PFSK-1 (cell line): ENCODE results near the gene CACNA1C.

ENCODE experiments used
- FOXP2 ChIP-seq: optimal IDR thresholded peaks from 2 replicates; pipeline ENCODE3; 2011; ENCODE audit warnings: borderline replicate concordance, control low read depth, inconsistent platforms; ENCODE audit not compliant: insufficient read depth; ENCODE audit errors: extremely low read length, extremely low read depth
- POLR2AphosphoS5 ChIP-seq: IDR thresholded peaks from 2 replicates; pipeline ENCODE4 v1.6.1; 2012; ENCODE audit warnings: low read depth, mild to moderate bottlenecking, control low read depth, low read length, moderate library complexity
- REST ChIP-seq, 2 experiments: IDR thresholded peaks; 2 replicates each; pipeline versions ENCODE4 v1.6.1 to v1.8.0; 2011 to 2012; ENCODE audit warnings: low read depth in 2 of 2, low read length in 2 of 2, control low read depth in 1 of 2, inconsistent platforms in 1 of 2, mild to moderate bottlenecking in 1 of 2, moderate library complexity in 1 of 2; ENCODE audit not compliant: insufficient read depth in 1 of 2
- SIN3A ChIP-seq: IDR thresholded peaks from 2 replicates; pipeline ENCODE4 v1.6.1; 2012; ENCODE audit warnings: mild to moderate bottlenecking, low read length, moderate library complexity, borderline replicate concordance; ENCODE audit not compliant: insufficient read depth
- TAF1 ChIP-seq: IDR thresholded peaks from 2 replicates; pipeline ENCODE4 v1.6.1; 2012; ENCODE audit warnings: low read length, control low read depth, borderline replicate concordance; ENCODE audit not compliant: insufficient read depth

CACNA1C gene

GRCh38 chr12:2456122-2456812, 403.5 kb downstream of the CACNA1C start:
- TF ChIP-seq POLR2AphosphoS5 (no peak), SIN3A (no peak), REST (IDR thresholded peaks at IDR 0.05; ENCODE audit: insufficient read depth in 1 of 2, low read depth in 2 of 2, low read length in 2 of 2) (no peak), FOXP2 (no peak), TAF1 (no peak)

GRCh38 chr12:2456813-2457186, 404.0 kb downstream of the CACNA1C start:
- TF ChIP-seq TAF1: no peak
- no peak for TF ChIP-seq FOXP2
- no peak for TF ChIP-seq POLR2AphosphoS5

- TF ChIP-seq TAF1: no peak
- TF ChIP-seq POLR2AphosphoS5: no peak
- TF ChIP-seq SIN3A: no peak
- TF ChIP-seq FOXP2: no peak
- TF ChIP-seq REST (IDR thresholded peaks at IDR 0.05; ENCODE audit: insufficient read depth in 1 of 2, low read depth in 2 of 2, low read length in 2 of 2): no peak
Measured at GRCh38 chr12:2457215-2457932, 404.6 kb downstream of the CACNA1C start.

- TF ChIP-seq POLR2AphosphoS5: no peak
- no peak for TF ChIP-seq SIN3A
- TF ChIP-seq REST (IDR thresholded peaks at IDR 0.05; ENCODE audit: insufficient read depth in 1 of 2, low read depth in 2 of 2, low read length in 2 of 2): no peak
- no peak for TF ChIP-seq TAF1
- TF ChIP-seq FOXP2: no peak
Measured at GRCh38 chr12:2457933-2458414, 405.2 kb downstream of the CACNA1C start.

- no peak for TF ChIP-seq TAF1
- TF ChIP-seq FOXP2: no peak
- TF ChIP-seq POLR2AphosphoS5: no peak
- no peak for TF ChIP-seq SIN3A
- TF ChIP-seq REST (IDR thresholded peaks at IDR 0.05; ENCODE audit: insufficient read depth in 1 of 2, low read depth in 2 of 2, low read length in 2 of 2): no peak
Measured at GRCh38 chr12:2460051-2460670, 407.4 kb downstream of the CACNA1C start.
